ENCODE results near the gene TM9SF4.
A peak's percentile ranks its signal among the peaks of the same experiment; 100 is the strongest.
"Not testable (repeated sequence)": the region's sequence is repeated elsewhere in the genome, so short reads cannot be mapped to it uniquely, and the experiment has no call there.

TM9SF4 gene

DNA sequence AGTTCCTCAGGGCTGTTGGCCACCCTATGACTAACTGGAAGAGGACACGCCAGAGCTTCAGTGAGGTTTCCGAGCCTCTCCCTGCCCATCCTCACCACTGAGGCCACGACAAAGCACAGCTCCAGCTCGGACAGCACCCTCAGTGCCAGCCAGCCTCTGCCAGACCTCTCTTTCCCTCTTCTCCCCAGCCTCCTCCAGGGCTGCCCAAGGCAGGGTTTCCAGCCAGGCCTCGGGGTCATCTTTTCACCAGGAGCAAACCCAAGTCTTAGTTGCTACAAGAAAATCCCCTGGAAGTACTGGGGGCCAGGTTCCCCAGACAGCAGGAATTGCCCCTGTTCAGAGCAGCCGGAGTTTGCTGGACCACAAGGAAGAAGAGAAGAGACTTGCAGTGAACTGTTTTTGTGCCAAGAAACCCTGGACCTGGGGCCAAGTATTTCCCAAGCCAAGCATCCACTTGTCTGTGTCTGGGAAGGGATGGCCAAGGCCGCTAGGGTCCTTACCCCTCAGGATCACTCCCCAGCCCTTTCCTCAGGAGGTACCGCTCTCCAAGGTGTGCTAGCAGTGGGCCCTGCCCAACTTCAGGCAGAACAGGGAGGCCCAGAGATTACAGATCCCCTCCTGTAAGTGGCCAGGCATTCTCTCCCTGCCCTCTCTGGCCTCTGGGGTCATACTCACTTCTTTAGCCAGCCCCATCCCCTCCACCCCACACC, 56.5 kb downstream of the TM9SF4 start:
- no peak for DNase-seq (ENCODE audit: extremely low read depth, low read depth)
- H3K4me3 ChIP-seq (replicated peaks; ENCODE audit: low read depth, low read length): no peak overlapping the region
- TF ChIP-seq, protein P1, sequence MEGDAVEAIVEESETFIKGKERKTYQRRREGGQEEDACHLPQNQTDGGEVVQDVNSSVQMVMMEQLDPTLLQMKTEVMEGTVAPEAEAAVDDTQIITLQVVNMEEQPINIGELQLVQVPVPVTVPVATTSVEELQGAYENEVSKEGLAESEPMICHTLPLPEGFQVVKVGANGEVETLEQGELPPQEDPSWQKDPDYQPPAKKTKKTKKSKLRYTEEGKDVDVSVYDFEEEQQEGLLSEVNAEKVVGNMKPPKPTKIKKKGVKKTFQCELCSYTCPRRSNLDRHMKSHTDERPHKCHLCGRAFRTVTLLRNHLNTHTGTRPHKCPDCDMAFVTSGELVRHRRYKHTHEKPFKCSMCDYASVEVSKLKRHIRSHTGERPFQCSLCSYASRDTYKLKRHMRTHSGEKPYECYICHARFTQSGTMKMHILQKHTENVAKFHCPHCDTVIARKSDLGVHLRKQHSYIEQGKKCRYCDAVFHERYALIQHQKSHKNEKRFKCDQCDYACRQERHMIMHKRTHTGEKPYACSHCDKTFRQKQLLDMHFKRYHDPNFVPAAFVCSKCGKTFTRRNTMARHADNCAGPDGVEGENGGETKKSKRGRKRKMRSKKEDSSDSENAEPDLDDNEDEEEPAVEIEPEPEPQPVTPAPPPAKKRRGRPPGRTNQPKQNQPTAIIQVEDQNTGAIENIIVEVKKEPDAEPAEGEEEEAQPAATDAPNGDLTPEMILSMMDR (IDR thresholded peaks at IDR 0.05; ENCODE audit: low read depth, low read length, missing control alignments): no peak

DNA sequence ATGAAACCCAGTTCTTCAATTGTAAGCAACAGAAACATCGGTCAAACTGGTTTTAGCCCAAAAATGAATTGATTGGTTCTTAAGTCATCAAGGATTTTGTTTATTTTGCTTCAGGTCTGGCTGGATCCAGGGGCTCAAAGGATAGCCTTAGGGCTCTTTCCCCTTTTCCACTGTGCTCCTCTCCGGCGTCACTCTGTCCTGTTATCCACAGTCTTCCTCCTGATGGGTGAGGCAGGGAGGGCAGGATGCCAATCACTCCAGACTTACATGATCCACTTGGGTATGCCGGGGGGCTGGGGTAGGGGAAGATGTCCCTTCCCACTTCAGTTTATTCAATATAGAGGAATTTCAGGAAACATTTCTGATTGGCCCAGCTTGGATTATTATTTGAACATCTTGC, 58.0 kb downstream of the TM9SF4 start:
- DNase-seq (ENCODE audit: extremely low read depth, low read depth): no peak
- TF ChIP-seq, protein P1 (IDR thresholded peaks at IDR 0.05; ENCODE audit: low read depth, low read length, missing control alignments): no peak
- no peak overlapping the region for H3K4me3 ChIP-seq (replicated peaks; ENCODE audit: low read depth, low read length)

DNA sequence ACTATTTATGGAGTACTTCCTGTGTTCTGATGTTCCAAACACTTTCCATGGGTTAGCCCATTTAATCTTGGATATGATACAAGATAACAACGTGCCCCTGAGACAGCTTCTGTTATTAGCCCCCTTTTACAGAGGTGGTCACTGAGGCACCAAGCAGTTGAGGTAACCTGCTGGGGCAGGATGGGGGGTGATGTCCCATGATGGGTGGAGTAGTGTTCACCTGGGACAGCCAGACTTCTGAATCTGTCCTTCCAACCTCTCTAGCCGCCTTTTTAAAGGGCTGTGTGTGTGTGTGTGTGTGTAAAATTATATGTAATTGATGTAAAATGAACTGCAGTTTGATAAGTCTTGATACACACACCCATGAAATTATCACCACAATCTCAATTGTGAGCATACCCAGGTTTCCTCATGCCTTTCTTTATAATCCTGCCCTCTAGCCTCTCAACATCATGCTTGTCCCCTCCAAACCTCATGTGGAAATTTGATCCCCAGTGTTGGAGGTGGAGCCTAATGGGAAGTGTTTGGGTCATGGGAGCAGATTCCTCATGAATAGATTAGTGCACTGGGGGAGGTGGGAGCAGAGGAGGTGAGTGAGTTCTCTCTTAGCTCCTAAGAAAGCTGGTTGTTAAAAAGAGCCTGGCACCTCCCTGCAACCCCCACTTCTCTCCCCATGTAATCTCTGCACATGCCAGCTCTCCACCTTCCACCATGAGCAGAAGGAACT, 58.8 kb downstream of the TM9SF4 start:
- H3K4me3 ChIP-seq (replicated peaks; ENCODE audit: low read depth, low read length): no peak overlapping the region
- peak; percentile 40 for DNase-seq (ENCODE audit: extremely low read depth, low read depth)
- TF ChIP-seq, protein P1 (IDR thresholded peaks at IDR 0.05; ENCODE audit: low read depth, low read length, missing control alignments): no peak

DNA sequence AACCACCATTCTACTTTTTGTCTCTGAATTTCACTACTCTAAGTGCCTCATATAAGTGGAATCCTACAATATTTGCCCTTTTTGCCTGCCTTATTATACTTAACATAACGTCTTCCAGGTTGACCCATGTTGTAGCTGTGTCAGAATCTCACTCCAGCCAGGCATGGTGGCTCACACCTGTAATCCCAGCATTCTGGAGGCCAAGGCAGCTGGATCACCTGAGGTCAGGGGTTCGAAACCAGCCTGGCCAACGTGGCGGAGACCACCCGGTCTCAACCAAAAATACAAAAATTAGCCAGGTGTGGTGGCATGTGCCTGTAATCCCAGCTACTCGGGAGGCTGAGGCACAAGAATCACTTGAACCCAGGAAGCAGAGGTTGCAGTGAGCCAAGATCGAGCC, 68.2 kb downstream of the TM9SF4 start:
- not testable (repeated sequence) for H3K4me3 ChIP-seq (replicated peaks; ENCODE audit: low read depth, low read length); DNase-seq (ENCODE audit: extremely low read depth, low read depth)

DNA sequence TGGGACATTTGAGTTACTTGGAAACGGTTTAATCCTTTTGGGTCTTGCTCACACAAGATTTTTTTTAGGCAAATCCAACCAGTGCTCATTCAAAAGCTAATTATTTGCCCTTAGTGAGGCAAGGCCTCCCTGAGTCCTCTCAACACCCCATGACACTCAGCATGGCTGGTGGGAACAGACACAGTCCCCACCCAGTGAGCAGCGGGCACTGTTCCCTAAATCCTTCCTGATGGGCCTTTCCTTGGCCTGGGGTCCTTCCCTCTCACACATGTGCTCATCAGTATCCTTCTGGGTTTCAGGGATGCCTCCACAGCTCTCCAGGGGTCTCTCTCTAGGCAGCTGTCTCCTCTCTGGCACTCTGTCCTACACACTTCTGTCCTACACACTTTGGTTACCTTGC, 70.0 kb downstream of the TM9SF4 start:
- TF ChIP-seq, protein P1 (IDR thresholded peaks at IDR 0.05; ENCODE audit: low read depth, low read length, missing control alignments): no peak
- no peak for DNase-seq (ENCODE audit: extremely low read depth, low read depth)
- H3K4me3 ChIP-seq (replicated peaks; ENCODE audit: low read depth, low read length): no peak overlapping the region

DNA sequence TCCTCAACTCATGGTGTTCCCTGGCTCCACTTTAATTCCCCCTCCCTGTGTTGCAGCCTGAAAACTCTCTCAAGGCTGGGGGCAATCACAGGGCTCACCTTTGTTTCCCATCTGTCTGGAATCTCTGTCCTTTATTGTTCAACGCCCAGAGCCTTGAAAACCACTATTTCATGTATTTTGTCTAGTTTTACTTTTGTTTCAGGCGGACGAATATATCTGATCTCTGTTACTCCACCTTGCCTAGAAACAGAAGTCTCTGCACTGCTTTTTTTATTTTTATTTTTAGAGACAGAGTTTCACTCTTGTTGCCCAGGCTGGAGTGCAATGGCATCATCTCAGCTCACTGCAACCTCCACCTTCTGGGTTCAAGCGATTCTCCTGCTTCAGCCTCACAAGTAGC, 70.4 kb downstream of the TM9SF4 start:
- H3K4me3 ChIP-seq (replicated peaks; ENCODE audit: low read depth, low read length): no peak overlapping the region
- TF ChIP-seq, protein P1 (IDR thresholded peaks at IDR 0.05; ENCODE audit: low read depth, low read length, missing control alignments): no peak
- DNase-seq (ENCODE audit: extremely low read depth, low read depth): no peak

DNA sequence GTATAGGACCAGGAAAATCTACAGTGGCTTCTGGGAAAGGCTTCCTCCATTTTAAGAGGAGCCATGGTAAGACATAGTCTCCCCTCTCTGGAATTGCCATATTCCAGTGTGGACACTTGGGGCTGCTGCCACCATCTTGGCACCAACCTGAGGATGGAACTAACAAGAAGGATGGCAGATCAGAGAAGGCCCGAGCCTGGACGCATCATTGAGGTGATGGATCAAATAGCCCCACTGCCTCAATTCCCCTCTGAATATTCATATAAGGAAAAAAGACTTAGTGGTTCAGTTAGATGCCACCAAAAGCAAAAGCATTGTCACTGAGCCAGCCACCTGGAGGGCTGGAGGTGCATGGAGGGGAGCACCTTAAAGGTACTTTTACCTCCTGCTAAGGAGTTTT, 72.1 kb downstream of the TM9SF4 start:
- TF ChIP-seq, protein P1 (IDR thresholded peaks at IDR 0.05; ENCODE audit: low read depth, low read length, missing control alignments): no peak
- no peak overlapping the region for H3K4me3 ChIP-seq (replicated peaks; ENCODE audit: low read depth, low read length)
- no peak for DNase-seq (ENCODE audit: extremely low read depth, low read depth)

Measured in HFF-Myc (cell line).